ENCODE measurements around the gene FNBP1. TPM values are rescaled to one million over a fixed set of nuclear protein-coding genes. Genes with fewer than 3 reads are reported as not detected.
A peak's percentile ranks its signal among the peaks of the same experiment; 100 is the strongest.

FNBP1 gene
- total and polyA plus RNA-seq, 2 donors (not counting 1 experiment from before 2014, with no cell fraction given): 42.9 to 318 TPM

DNA sequence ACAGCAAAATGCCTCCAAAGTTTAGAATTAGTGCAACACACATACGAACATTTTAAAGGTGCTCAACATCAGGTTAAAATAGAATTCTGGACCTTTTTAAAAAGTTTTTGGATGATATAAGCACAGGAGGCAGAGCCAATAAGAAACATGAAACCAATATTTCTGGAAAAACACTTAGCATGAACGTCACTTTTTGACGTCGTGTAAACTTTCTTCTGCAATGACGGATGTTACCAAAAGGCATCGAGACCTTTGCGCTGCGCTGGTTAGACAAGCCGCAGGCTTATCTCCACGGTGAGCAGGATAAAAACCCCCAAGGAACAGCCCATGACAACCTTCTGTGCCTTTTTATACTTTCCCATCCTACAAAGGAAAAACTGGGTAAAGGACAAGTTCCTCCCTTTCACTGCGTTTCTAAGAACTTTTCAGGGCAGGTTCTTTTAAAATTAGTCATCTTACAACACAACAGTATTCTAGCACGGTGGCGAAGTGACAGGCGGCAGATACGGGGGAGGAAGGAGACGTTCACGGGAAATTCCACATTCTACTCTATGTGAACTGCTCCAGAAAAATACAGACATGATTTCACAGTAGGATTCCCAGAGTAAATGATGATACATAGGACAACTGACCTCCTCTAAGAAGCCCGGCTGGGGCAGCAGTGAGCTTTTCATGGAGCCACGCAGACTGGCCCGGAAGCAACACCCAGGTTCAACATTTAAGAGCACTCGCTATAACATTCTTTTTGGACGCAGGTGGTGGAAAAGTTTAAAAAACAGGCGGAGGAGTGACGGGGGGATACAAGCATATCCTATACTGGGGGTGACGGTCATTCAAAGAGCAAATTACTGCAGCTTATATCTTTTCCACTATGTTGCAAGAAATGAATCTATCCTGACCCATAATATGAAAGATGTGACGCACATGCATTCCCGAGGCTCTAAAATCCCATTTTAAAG is 155.4 kb downstream of the FNBP1 start:
- peak overlapping the region; percentile 99 for H3K4me2 ChIP-seq (replicated peaks; ENCODE audit: low read depth, low read length, poor library complexity, severe bottlenecking)
- peak overlapping the region; percentile 71 for H3K9ac ChIP-seq (ENCODE audit: low read length)
- no peak overlapping the region for H2AFZ ChIP-seq (ENCODE audit: insufficient read depth, low read depth, low read length, poor library complexity, severe bottlenecking)

More for the DNA sequence above, 155.4 kb downstream of the FNBP1 start:
- intact Hi-C loops (cut with micrococcal nuclease): loop anchor here (1.0 to 5.0 kb wide), 9 partner anchors 13 to 747 kb away; partner anchors contain the start of genes C9orf78 and USP20
- H3K27me3 ChIP-seq (replicated peaks in 1 of 4; ENCODE audit: control extremely low read depth in 1 of 4, control insufficient read depth in 3 of 4, insufficient read depth in 4 of 4, low read length in 3 of 4): no peaks in the 10 kb centered on the region
- H3K9me3 ChIP-seq (ENCODE audit: control extremely low read depth in 1 of 3, control insufficient read depth in 2 of 3, insufficient read depth in 1 of 3, low read length in 2 of 3): peaks cover 0 to 8% (median 0%) of the 10 kb centered on the region in 3 donors
- no peak for TF ChIP-seq EZH2 (IDR thresholded peaks at IDR 0.05; ENCODE audit: borderline replicate concordance, insufficient read depth, low read depth, low read length, poor library complexity, severe bottlenecking)
- TF ChIP-seq, protein P1, sequence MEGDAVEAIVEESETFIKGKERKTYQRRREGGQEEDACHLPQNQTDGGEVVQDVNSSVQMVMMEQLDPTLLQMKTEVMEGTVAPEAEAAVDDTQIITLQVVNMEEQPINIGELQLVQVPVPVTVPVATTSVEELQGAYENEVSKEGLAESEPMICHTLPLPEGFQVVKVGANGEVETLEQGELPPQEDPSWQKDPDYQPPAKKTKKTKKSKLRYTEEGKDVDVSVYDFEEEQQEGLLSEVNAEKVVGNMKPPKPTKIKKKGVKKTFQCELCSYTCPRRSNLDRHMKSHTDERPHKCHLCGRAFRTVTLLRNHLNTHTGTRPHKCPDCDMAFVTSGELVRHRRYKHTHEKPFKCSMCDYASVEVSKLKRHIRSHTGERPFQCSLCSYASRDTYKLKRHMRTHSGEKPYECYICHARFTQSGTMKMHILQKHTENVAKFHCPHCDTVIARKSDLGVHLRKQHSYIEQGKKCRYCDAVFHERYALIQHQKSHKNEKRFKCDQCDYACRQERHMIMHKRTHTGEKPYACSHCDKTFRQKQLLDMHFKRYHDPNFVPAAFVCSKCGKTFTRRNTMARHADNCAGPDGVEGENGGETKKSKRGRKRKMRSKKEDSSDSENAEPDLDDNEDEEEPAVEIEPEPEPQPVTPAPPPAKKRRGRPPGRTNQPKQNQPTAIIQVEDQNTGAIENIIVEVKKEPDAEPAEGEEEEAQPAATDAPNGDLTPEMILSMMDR (IDR thresholded peaks at IDR 0.05): no peak
- H3K27ac ChIP-seq (ENCODE audit: low read length in 2 of 2): peak overlapping the region; percentile 86 to 90
- peaks cover 25% of the 10 kb centered on the region for H3K79me2 ChIP-seq (ENCODE audit: control insufficient read depth, insufficient read depth, low read length)
- CTCF ChIA-PET: interaction anchor here (0.8 to 5.3 kb wide), 14 partner anchors 10 to 220 kb away, joined by 3 to 23 read pairs (median 4); no protein-coding TSS in a partner anchor
- no peak for ATAC-seq (ENCODE audit: low read depth)
- peak overlapping the region; percentile 24 to 70 (median 52) for H3K4me3 ChIP-seq (ENCODE audit: control extremely low read depth in 1 of 5, extremely low read depth in 1 of 5, insufficient read depth in 1 of 5, low read depth in 2 of 5, low read length in 4 of 5)
- no peaks in the 10 kb centered on the region for H3K27me3 Mint-ChIP-seq
- POLR2A ChIA-PET: interaction anchor here (0.6 to 2.3 kb wide), 9 partner anchors 11 to 777 kb away, joined by 3 to 18 read pairs (median 5); partner anchors contain the start of genes CRAT, GPR107 and PTPA
- peak; percentile 70 for DNase-seq
- H3K27ac Mint-ChIP-seq: peak overlapping the region; percentile 97
- H3K4me3 Mint-ChIP-seq: peak overlapping the region; percentile 95
- peaks cover 0 to 9% of the 10 kb centered on the region in 2 experiments for H3K36me3 ChIP-seq (replicated peaks in 1 of 2; ENCODE audit: control extremely low read depth in 1 of 2, control insufficient read depth in 1 of 2, extremely low read depth in 1 of 2, insufficient read depth in 2 of 2, low read length in 1 of 2)
- no peaks in the 10 kb centered on the region for H3K9me3 Mint-ChIP-seq (ENCODE audit: insufficient read depth)
- peaks cover 76 to 88% of the 10 kb centered on the region in 2 donors for H3K4me1 ChIP-seq (ENCODE audit: control insufficient read depth in 2 of 2, insufficient read depth in 2 of 2, low read length in 2 of 2)
- 20% methylated on average over 6 of the region's 27 CpGs for WGBS (ENCODE audit: insufficient coverage)
- H3K4me1 Mint-ChIP-seq: peaks cover 85% of the 10 kb centered on the region
- H4K20me1 ChIP-seq (ENCODE audit: control insufficient read depth, insufficient read depth, low read length, poor library complexity, severe bottlenecking): no peaks in the 10 kb centered on the region

All from B cell (primary cell).